IMR-90 (cell line): ENCODE measurements around the gene IRAK3. TPM values are rescaled to one million over a fixed set of nuclear protein-coding genes. Genes with fewer than 3 reads are reported as not detected.

ENCODE experiments used
- ATAC-seq: fragments of 200-7000 bp; cut with Tn5 transposase; 2 replicates; pipeline ENCODE4 v1.9.1; 2020; ENCODE audit warnings: low read depth, mild to moderate bottlenecking, moderate library complexity
- BruUV-seq: library from RNA; stranded (reverse); fragments of 400-500 nt; replicated peaks from 2 replicates; lab custom pipeline; 2021; lab: Mats Ljungman, UMichigan
- CTCF ChIA-PET: fragments of 300-600 bp; formaldehyde crosslinking; extraction: SDS; loops from one replicate; lab custom pipeline; 2021; ENCODE audit warnings: antibody characterized with exemption; lab: Yijun Ruan, JAX
- POLR2A ChIA-PET: fragments of 300-600 bp; sonication (Branson Sonifier 250); formaldehyde crosslinking; loops from one replicate; lab custom pipeline; 2022; ENCODE audit warnings: antibody characterized with exemption; ENCODE audit not compliant: unreplicated experiment; lab: Charles Lee
- DNase-seq: peaks from one replicate; pipeline ENCODE4 v3.0.0; 2013
- H2AFZ ChIP-seq: replicated peaks from 2 replicates; pipeline ENCODE3; 2013; ENCODE audit warnings: low read length, mild to moderate bottlenecking; ENCODE audit not compliant: poor library complexity
- H2AK5ac ChIP-seq: 2 replicates; pipeline ENCODE4 v1.6.1; 2013; ENCODE audit warnings: low read depth, low read length, inconsistent platforms
- H2AK9ac ChIP-seq: replicated peaks from 2 replicates; pipeline ENCODE3; 2013; ENCODE audit warnings: mild to moderate bottlenecking, low read depth, low read length, moderate library complexity; ENCODE audit not compliant: poor library complexity
- H2BK120ac ChIP-seq: 2 replicates; pipeline ENCODE4 v1.6.1; 2013; ENCODE audit warnings: low read depth, low read length, inconsistent platforms
- H2BK15ac ChIP-seq: 3 replicates; pipeline ENCODE4 v1.6.1; 2013; ENCODE audit warnings: low read depth, low read length, inconsistent platforms
- H2BK20ac ChIP-seq: 2 replicates; pipeline ENCODE4 v1.6.1; 2013; ENCODE audit warnings: low read depth, mild to moderate bottlenecking, inconsistent platforms, low read length, moderate library complexity
- H2BK5ac ChIP-seq: 2 replicates; pipeline ENCODE4 v1.6.1; 2013; ENCODE audit warnings: mild to moderate bottlenecking, low read depth, low read length, inconsistent platforms; ENCODE audit not compliant: poor library complexity, severe bottlenecking
- H3K14ac ChIP-seq: replicated peaks from 2 replicates; pipeline ENCODE4 v1.6.1; 2013; ENCODE audit warnings: low read depth, low read length, inconsistent platforms
- H3K18ac ChIP-seq: 2 replicates; pipeline ENCODE4 v1.6.1; 2013; ENCODE audit warnings: low read depth, low read length, control low read depth
- H3K23ac ChIP-seq: 2 replicates; pipeline ENCODE4 v1.6.1; 2013; ENCODE audit warnings: low read depth, low read length, inconsistent platforms
- H3K27ac ChIP-seq: 2 replicates; pipeline ENCODE4 v1.5.1; 2013; ENCODE audit warnings: mild to moderate bottlenecking, control low read depth, low read length; ENCODE audit not compliant: insufficient read depth
- H3K27me3 ChIP-seq: 2 replicates; pipeline ENCODE4 v1.6.1; 2013; ENCODE audit warnings: low read length; ENCODE audit not compliant: control insufficient read depth, insufficient read depth
- H3K36me3 ChIP-seq: 2 replicates; pipeline ENCODE4 v1.6.1; 2013; ENCODE audit warnings: low read length, mixed read lengths; ENCODE audit not compliant: control insufficient read depth, insufficient read depth
- H3K4ac ChIP-seq: 2 replicates; pipeline ENCODE4 v1.6.1; 2013; ENCODE audit warnings: low read depth, low read length, inconsistent platforms
- H3K4me1 ChIP-seq: 2 replicates; pipeline ENCODE4 v1.6.1; 2013; ENCODE audit warnings: low read length, mixed read lengths; ENCODE audit not compliant: control insufficient read depth, insufficient read depth
- H3K4me2 ChIP-seq: 2 replicates; pipeline ENCODE4 v1.6.1; 2013; ENCODE audit warnings: low read depth, mild to moderate bottlenecking, control low read depth, low read length, moderate library complexity
- H3K4me3 ChIP-seq: 2 replicates; pipeline ENCODE4 v1.5.1; 2013; ENCODE audit warnings: low read depth, mild to moderate bottlenecking, control low read depth, low read length, moderate library complexity; ENCODE audit not compliant: insufficient read depth
- H3K56ac ChIP-seq: 2 replicates; pipeline ENCODE4 v1.6.1; 2013; ENCODE audit warnings: low read length, inconsistent platforms; ENCODE audit not compliant: insufficient read depth; ENCODE audit errors: extremely low read depth
- H3K79me1 ChIP-seq, 2 experiments: 2 replicates each; pipeline ENCODE4 v1.6.1; 2013; ENCODE audit warnings: low read length in 2 of 2, inconsistent platforms in 1 of 2, low read depth in 1 of 2
- H3K9ac ChIP-seq: 2 replicates; pipeline ENCODE4 v1.6.1; 2013; ENCODE audit warnings: low read depth, low read length, control low read depth
- H3K9me1 ChIP-seq: 2 replicates; pipeline ENCODE4 v1.6.1; 2013; ENCODE audit warnings: low read length, inconsistent platforms; ENCODE audit not compliant: insufficient read depth
- H3K9me3 ChIP-seq: 2 replicates; pipeline ENCODE4 v1.6.1; 2013; ENCODE audit warnings: low read length; ENCODE audit not compliant: control insufficient read depth, insufficient read depth
- H4K20me1 ChIP-seq: 2 replicates; pipeline ENCODE4 v1.6.1; 2013; ENCODE audit warnings: low read length, inconsistent platforms; ENCODE audit not compliant: insufficient read depth
- H4K5ac ChIP-seq: 2 replicates; pipeline ENCODE4 v1.6.1; 2013; ENCODE audit warnings: mild to moderate bottlenecking, low read depth, low read length, control low read depth
- H4K8ac ChIP-seq, 2 experiments: 2 replicates each; pipeline ENCODE4 v1.6.1; 2013; ENCODE audit warnings: low read depth in 2 of 2, low read length in 2 of 2, control low read depth in 1 of 2, inconsistent platforms in 1 of 2
- H4K91ac ChIP-seq: 2 replicates; pipeline ENCODE4 v1.6.1; 2013; ENCODE audit warnings: low read depth, low read length, inconsistent platforms; ENCODE audit not compliant: insufficient read depth
- BHLHE40 ChIP-seq: fragments of 150-350 bp; IDR thresholded peaks from 2 replicates; pipeline ENCODE4 v1.6.1; 2016; ENCODE audit warnings: mild to moderate bottlenecking, low read depth, low read length
- CEBPB ChIP-seq: IDR thresholded peaks from 2 replicates; pipeline ENCODE4 v1.6.1; 2012; ENCODE audit warnings: low read depth, low read length, improper control_type of control experiment
- CHD1 ChIP-seq: IDR thresholded peaks from 2 replicates; pipeline ENCODE4 v1.6.1; 2012; ENCODE audit warnings: low read depth, low read length, improper control_type of control experiment
- CTCF ChIP-seq: conservative IDR thresholded peaks from 2 replicates; pipeline ENCODE4 v1.5.1; 2012; ENCODE audit warnings: mild to moderate bottlenecking, low read depth, low read length, improper control_type of control experiment
- ELK1 ChIP-seq: fragments of 150-350 bp; IDR thresholded peaks from 2 replicates; pipeline ENCODE4 v1.6.1; 2016; ENCODE audit warnings: low read depth, mild to moderate bottlenecking, low read length, moderate library complexity, borderline replicate concordance
- MAZ ChIP-seq: IDR thresholded peaks from 2 replicates; pipeline ENCODE4 v1.6.1; 2012; ENCODE audit warnings: low read depth, mild to moderate bottlenecking, low read length, improper control_type of control experiment, moderate library complexity, borderline replicate concordance
- MXI1 ChIP-seq: IDR thresholded peaks from 2 replicates; pipeline ENCODE4 v1.6.1; 2012; ENCODE audit warnings: low read depth, mild to moderate bottlenecking, low read length, moderate library complexity, borderline replicate concordance
- NFE2L2 ChIP-seq: fragments of 150-350 bp; IDR thresholded peaks from 2 replicates; pipeline ENCODE4 v1.6.1; 2016; ENCODE audit warnings: low read depth, mild to moderate bottlenecking, low read length
- POLR2A ChIP-seq: IDR thresholded peaks from 2 replicates; pipeline ENCODE4 v1.6.1; 2012; ENCODE audit warnings: mild to moderate bottlenecking, low read depth, low read length
- RAD21 ChIP-seq: IDR thresholded peaks from 2 replicates; pipeline ENCODE4 v1.6.1; 2012; ENCODE audit warnings: low read length, improper control_type of control experiment
- RCOR1 ChIP-seq: IDR thresholded peaks from 2 replicates; pipeline ENCODE4 v1.6.1; 2012; ENCODE audit warnings: mild to moderate bottlenecking, low read length, improper control_type of control experiment; ENCODE audit not compliant: insufficient replicate concordance
- RFX5 ChIP-seq: IDR thresholded peaks from 2 replicates; pipeline ENCODE4 v1.8.0; 2012; ENCODE audit warnings: low read depth, mild to moderate bottlenecking, low read length, moderate library complexity
- SMC3 ChIP-seq: fragments of 150-350 bp; IDR thresholded peaks from 2 replicates; pipeline ENCODE4 v1.6.1; 2016; ENCODE audit warnings: low read depth, mild to moderate bottlenecking, antibody characterized with exemption, low read length, moderate library complexity
- USF2 ChIP-seq: fragments of 150-350 bp; IDR thresholded peaks from 2 replicates; pipeline ENCODE4 v1.6.1; 2017; ENCODE audit warnings: mild to moderate bottlenecking, antibody characterized with exemption, low read length, low read depth
- dilution Hi-C: fragments of 300-500 bp; cut with HindIII; formaldehyde crosslinking; loops from one replicate; pipeline ENCODE4 v1.14.3; 2018; ENCODE audit warnings: low sequenced_read_pairs; ENCODE audit not compliant: unreplicated experiment
- in situ Hi-C: fragments of 300-500 bp; cut with MboI; formaldehyde crosslinking; loops from 3 replicates; pipeline ENCODE4 v1.14.3; 2019; ENCODE audit warnings: low sequenced_read_pairs, inconsistent platforms, mixed read lengths
- intact Hi-C: fragments of 100-400 bp; cut with micrococcal nuclease; formaldehyde crosslinking; loops from 2 replicates; pipeline ENCODE4 v1.10.0; 2022
- polyA plus RNA-seq, 3 experiments: library from polyadenylated mRNA; depleted of rRNA; stranded (reverse); fragments of >200 nt; gene quantifications; 2 replicates each; pipeline ENCODE4 v1.2.3, GENCODE V29; 2012; ENCODE audit warnings: low replicate concordance in 1 of 3
- total RNA-seq: library from RNA; depleted of rRNA; stranded (reverse); fragments of >200 nt; gene quantifications from 2 replicates; pipeline ENCODE4 v1.2.3, GENCODE V29; 2012

IRAK3 gene
- total and polyA plus RNA-seq, 2 of the 4 experiments (the other 2 are of a cell fraction), result 0.53 to 0.72 TPM

- H3K27me3 ChIP-seq, result peaks cover 12% of the 10 kb centered on the region
- H3K23ac ChIP-seq, result no peak overlapping the region
- H2AK5ac ChIP-seq, result no peak overlapping the region
- H2AK9ac ChIP-seq, result no peak overlapping the region
- no peaks in the 10 kb centered on the region for H3K79me1 ChIP-seq
- TF ChIP-seq RFX5 (no peak), USF2 (no peak), RAD21 (no peak), BHLHE40 (no peak), ELK1 (no peak), SMC3 (no peak), CHD1 (no peak), NFE2L2 (no peak), RCOR1 (no peak), POLR2A (no peak), MXI1 (no peak), MAZ (no peak), CTCF (no peak), CEBPB (no peak)
- DNase-seq, result no peak
- H3K18ac ChIP-seq, result no peak overlapping the region
- intact Hi-C loops (no loop called here), in situ Hi-C loops (no loop called here), dilution Hi-C loops (no loop called here)
- no peak for ATAC-seq
- H3K4me1 ChIP-seq, result no peaks in the 10 kb centered on the region
- no peak overlapping the region for H3K4me3 ChIP-seq
- H3K4me2 ChIP-seq, result no peak overlapping the region
- H2BK5ac ChIP-seq, result no peak overlapping the region
- CTCF ChIA-PET, result no interaction called here
- H2BK120ac ChIP-seq, result no peak overlapping the region
- H4K8ac ChIP-seq, result no peak overlapping the region
- no peak overlapping the region for H3K56ac ChIP-seq
- H2BK20ac ChIP-seq, result no peak overlapping the region
- H4K91ac ChIP-seq, result no peak overlapping the region
- no peaks in the 10 kb centered on the region for H3K36me3 ChIP-seq
- H2BK15ac ChIP-seq, result no peak overlapping the region
- no peak overlapping the region for H3K9ac ChIP-seq
- no peak overlapping the region for H3K14ac ChIP-seq
- no TSS peak for BruUV-seq
- POLR2A ChIA-PET, result no interaction called here
- H3K9me3 ChIP-seq, result no peaks in the 10 kb centered on the region
- H4K20me1 ChIP-seq, result no peaks in the 10 kb centered on the region
- no peak overlapping the region for H4K5ac ChIP-seq
- no peak overlapping the region for H2AFZ ChIP-seq
- no peak overlapping the region for H3K4ac ChIP-seq
- H3K27ac ChIP-seq, result no peak overlapping the region
- no peaks in the 10 kb centered on the region for H3K9me1 ChIP-seq
Measured at GRCh38 chr12:66262737-66263136, 73.7 kb downstream of the IRAK3 start.
